SH-SY5Y (cell line): Measurements from ENCODE around the gene PTDSS2.

Experiments used
- GATA2 ChIP-seq: IDR thresholded peaks from 2 replicates; pipeline ENCODE4 v1.6.1; 2011; ENCODE audit warnings: mild to moderate bottlenecking, low read depth, low read length
- GATA3 ChIP-seq: IDR thresholded peaks from 2 replicates; pipeline ENCODE4 v1.6.1; 2011; ENCODE audit warnings: low read depth, mild to moderate bottlenecking, low read length, moderate library complexity

- no peak for TF ChIP-seq GATA2
- TF ChIP-seq GATA3, result no peak
Measured at GRCh38 chr11:457111-457760, 7.2 kb downstream of the PTDSS2 start.
